NCI-H1048 (cell line): ENCODE results near the gene PSTK.

ENCODE experiments used
- DNase-seq: peaks from one replicate; lab custom pipeline; 2025; lab: John Stamatoyannopoulos, UW

The PSTK gene

GRCh38 chr10:122992031-122992585, 11.9 kb downstream of the PSTK start:
- no peak for DNase-seq

- no peak for DNase-seq
Observed at GRCh38 chr10:122993797-122994336, 13.7 kb downstream of the PSTK start.

- DNase-seq: no peak
Observed at GRCh38 chr10:122995936-122996335, 15.7 kb downstream of the PSTK start.

GRCh38 chr10:122997864-122998263, 17.7 kb downstream of the PSTK start:
- no peak for DNase-seq

GRCh38 chr10:122998360-122998917, 18.2 kb downstream of the PSTK start:
- no peak for DNase-seq

GRCh38 chr10:122998934-122999333, 18.7 kb downstream of the PSTK start:
- DNase-seq: no peak

- DNase-seq: no peak
Observed at GRCh38 chr10:122999347-122999746, 19.1 kb downstream of the PSTK start.

- DNase-seq: no peak
Observed at GRCh38 chr10:123000155-123000554, 20.0 kb downstream of the PSTK start.

GRCh38 chr10:123001370-123001769, 21.2 kb downstream of the PSTK start:
- DNase-seq: no peak

GRCh38 chr10:123004298-123004697, 24.1 kb downstream of the PSTK start:
- no peak for DNase-seq

GRCh38 chr10:123007558-123008354, 27.6 kb downstream of the PSTK start:
- no peak for DNase-seq

GRCh38 chr10:123008355-123009104, 28.3 kb downstream of the PSTK start, which contains the start of the genes ACADSB and IKZF5:
Gene ACADSB (plus strand): TSS chr10:123009006. CDS start chr10:123009030, 24 bp downstream.
Gene IKZF5 (minus strand): TSS chr10:123008795. CDS start chr10:122998625, 10,170 bp downstream.
- peak; percentile 95 for DNase-seq

GRCh38 chr10:123009105-123009820, 29.1 kb downstream of the PSTK start:
- DNase-seq: no peak

GRCh38 chr10:123011987-123012386, 31.8 kb downstream of the PSTK start:
- no peak for DNase-seq

GRCh38 chr10:123013456-123014419, 33.5 kb downstream of the PSTK start:
- DNase-seq: no peak

GRCh38 chr10:123014772-123015171, 34.6 kb downstream of the PSTK start:
- no peak for DNase-seq

- DNase-seq: no peak
Observed at GRCh38 chr10:123016228-123016627, 36.0 kb downstream of the PSTK start.

GRCh38 chr10:123017421-123018165, 37.4 kb downstream of the PSTK start:
- no peak for DNase-seq

GRCh38 chr10:123018531-123018930, 38.3 kb downstream of the PSTK start:
- DNase-seq: no peak

GRCh38 chr10:123019264-123019663, 39.1 kb downstream of the PSTK start:
- no peak for DNase-seq
